ENCODE measurements around the gene C19orf67. TPM values are rescaled to one million over a fixed set of nuclear protein-coding genes. Genes with fewer than 3 reads are reported as not detected.

Gene C19orf67
- total and polyA plus RNA-seq, 7 experiments from 2014 or later = 0.34 to 0.78 (median 0.60) TPM; not detected in 4

DNA sequence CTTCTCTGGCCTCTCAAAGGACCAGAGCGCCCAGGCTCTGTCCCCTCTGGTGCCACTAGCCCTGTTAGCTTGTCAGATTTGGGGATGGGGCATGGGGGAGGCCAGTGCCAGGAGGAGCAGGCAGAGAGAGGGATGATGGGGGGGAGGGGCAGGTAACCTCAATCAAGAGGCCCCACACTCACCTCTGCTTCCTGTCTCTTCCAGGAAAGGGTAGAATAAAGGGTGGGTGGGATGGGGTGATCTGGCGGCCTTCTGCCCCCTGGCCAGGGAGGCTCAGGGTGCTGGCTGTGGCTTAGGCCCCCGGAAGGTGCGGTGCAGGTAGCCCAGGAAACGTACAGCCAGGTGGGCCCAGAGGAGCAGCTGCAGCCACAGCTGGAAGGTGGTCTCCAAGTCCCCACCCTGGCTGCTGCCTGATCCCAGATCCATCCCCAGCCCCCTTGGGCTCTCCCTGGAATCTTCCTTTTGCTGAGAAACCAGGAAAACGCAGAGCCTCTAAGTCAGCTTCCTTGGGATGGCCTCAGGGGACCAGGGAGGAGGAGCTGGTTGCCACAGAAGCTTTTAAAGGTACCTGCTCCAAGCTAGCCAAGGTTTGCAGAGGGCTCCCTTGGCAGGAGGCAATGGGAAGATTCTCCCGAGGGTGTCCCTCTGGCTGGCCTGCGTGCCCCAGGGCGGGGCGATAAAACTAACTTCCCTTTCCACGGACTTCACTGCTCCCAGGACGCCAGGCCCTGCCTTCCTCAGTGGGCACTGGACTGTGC lies 26.6 kb upstream of the C19orf67 start:
- no peaks in the 10 kb centered on the region for H3K9me3 ChIP-seq (ENCODE audit: control insufficient read depth in 2 of 3, low read length in 3 of 3)
- no peaks in the 10 kb centered on the region for H3K27me3 Mint-ChIP-seq
- H3K4me3 Mint-ChIP-seq = peak overlapping the region in 3 of 10 donors; percentile 16 to 47 (median 41)
- CTCF ChIA-PET = interaction anchor here (1.0 kb wide), 1 partner anchor 25 kb away, joined by 3 read pairs; the partner anchor contains the start of gene ASF1B
- H3K27me3 ChIP-seq (ENCODE audit: control insufficient read depth in 2 of 2, insufficient read depth in 2 of 2, low read length in 2 of 2) = no peaks in the 10 kb centered on the region
- peaks cover 0 to 5% (median 0%) of the 10 kb centered on the region in 3 experiments for H3K36me3 ChIP-seq (ENCODE audit: control insufficient read depth in 2 of 3, insufficient read depth in 3 of 3, low read length in 3 of 3)
- ATAC-seq = no peak
- H3K4me1 ChIP-seq (ENCODE audit: control insufficient read depth in 2 of 2, insufficient read depth in 2 of 2, low read length in 2 of 2) = peaks cover 9 to 50% of the 10 kb centered on the region in 2 donors
- peaks cover 0 to 2% (median 0%) of the 10 kb centered on the region in 5 donors for H3K36me3 Mint-ChIP-seq
- H3K4me1 Mint-ChIP-seq = peaks cover 16 to 63% (median 57%) of the 10 kb centered on the region in 7 donors
- POLR2A ChIA-PET = no interaction called here
- H3K4me3 ChIP-seq (ENCODE audit: low read length) = no peak overlapping the region
- peak overlapping the region in 7 of 9 donors; percentile 4 to 52 (median 31) for H3K27ac Mint-ChIP-seq
- intact Hi-C loops (cut with micrococcal nuclease) = no loop called here
- DNase-seq = no peak
- no peaks in the 10 kb centered on the region for H3K9me3 Mint-ChIP-seq
- H3K27ac ChIP-seq (ENCODE audit: low read depth, low read length) = no peak overlapping the region

DNA sequence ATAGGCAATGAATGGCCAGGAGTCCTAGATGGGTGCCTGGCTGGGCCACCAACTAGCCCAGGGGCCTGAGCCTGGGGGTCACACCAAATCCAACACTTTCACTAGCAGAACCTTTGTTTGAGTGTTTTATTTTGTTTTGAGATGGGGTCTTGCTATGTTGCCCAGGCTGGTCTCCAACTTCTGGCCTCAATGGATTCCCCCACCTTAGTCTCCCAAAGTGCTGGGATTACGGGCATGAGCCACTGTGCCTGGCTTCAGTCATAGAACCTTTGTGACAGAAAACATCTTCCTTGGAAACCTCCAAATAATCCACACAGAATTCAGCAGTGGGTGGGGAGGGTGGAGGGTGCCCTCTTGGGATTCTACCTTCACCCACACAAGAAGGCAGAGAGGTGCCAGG lies 25.9 kb upstream of the C19orf67 start:
- POLR2A ChIA-PET = no interaction called here
- peak overlapping the region in 7 of 9 donors; percentile 17 to 76 (median 47) for H3K27ac Mint-ChIP-seq
- H3K27me3 ChIP-seq (ENCODE audit: control insufficient read depth in 2 of 2, insufficient read depth in 2 of 2, low read length in 2 of 2) = no peaks in the 10 kb centered on the region
- H3K36me3 Mint-ChIP-seq = peaks cover 0 to 3% (median 0%) of the 10 kb centered on the region in 5 donors
- peaks cover 3 to 47% of the 10 kb centered on the region in 2 donors for H3K4me1 ChIP-seq (ENCODE audit: control insufficient read depth in 2 of 2, insufficient read depth in 2 of 2, low read length in 2 of 2)
- H3K27me3 Mint-ChIP-seq = no peaks in the 10 kb centered on the region
- no peaks in the 10 kb centered on the region for H3K9me3 Mint-ChIP-seq
- DNase-seq (no peak), ATAC-seq (no peak)
- peaks cover 0 to 11% (median 0%) of the 10 kb centered on the region in 3 experiments for H3K36me3 ChIP-seq (ENCODE audit: control insufficient read depth in 2 of 3, insufficient read depth in 3 of 3, low read length in 3 of 3)
- CTCF ChIA-PET = no interaction called here
- H3K4me3 ChIP-seq (ENCODE audit: low read length) = no peak overlapping the region
- H3K9me3 ChIP-seq (ENCODE audit: control insufficient read depth in 2 of 3, low read length in 3 of 3) = no peaks in the 10 kb centered on the region
- peaks cover 12 to 57% (median 53%) of the 10 kb centered on the region in 7 donors for H3K4me1 Mint-ChIP-seq
- H3K27ac ChIP-seq (ENCODE audit: low read depth, low read length) = no peak overlapping the region
- intact Hi-C loops (cut with micrococcal nuclease) = no loop called here
- H3K4me3 Mint-ChIP-seq = peak overlapping the region in 1 of 10 donors; percentile 41

DNA sequence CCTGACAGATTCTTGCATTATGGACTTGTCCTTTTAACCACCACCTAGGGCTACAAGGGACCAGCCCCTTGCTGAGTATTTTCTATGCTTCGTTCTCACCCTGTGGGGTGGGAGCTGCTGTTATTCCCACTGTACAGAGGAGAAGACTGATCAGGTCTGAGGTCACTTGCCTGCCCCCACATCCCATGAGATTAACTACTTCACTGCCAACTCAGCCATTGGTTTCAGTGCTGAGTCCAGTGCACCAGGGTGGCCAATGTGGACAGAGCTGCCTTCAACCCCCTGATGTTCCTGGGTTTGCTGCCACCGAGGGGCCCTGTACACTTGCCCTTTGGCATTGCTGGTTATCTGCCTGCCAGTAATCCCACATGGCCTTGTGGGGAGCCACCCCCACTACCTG lies 25.1 kb upstream of the C19orf67 start:
- Mint-ChIP-seq H3K27me3 (no peaks in the 10 kb centered on the region), H3K4me3 (no peak overlapping the region), H3K36me3 (peaks cover 0 to 3% (median 0%) of the 10 kb centered on the region in 5 donors), H3K27ac (peak overlapping the region in 8 of 9 donors; percentile 9 to 63 (median 33)), H3K9me3 (no peaks in the 10 kb centered on the region), H3K4me1 (peaks cover 5 to 49% (median 44%) of the 10 kb centered on the region in 7 donors)
- no peak for DNase-seq
- Histone ChIP-seq H3K4me3 (ENCODE audit: low read length) (no peak overlapping the region), H3K9me3 (ENCODE audit: control insufficient read depth in 2 of 3, low read length in 3 of 3) (no peaks in the 10 kb centered on the region), H3K4me1 (ENCODE audit: control insufficient read depth in 2 of 2, insufficient read depth in 2 of 2, low read length in 2 of 2) (peaks cover 0 to 38% of the 10 kb centered on the region in 2 donors), H3K27ac (ENCODE audit: low read depth, low read length) (no peak overlapping the region), H3K36me3 (ENCODE audit: control insufficient read depth in 2 of 3, insufficient read depth in 3 of 3, low read length in 3 of 3) (peaks cover 0 to 19% (median 0%) of the 10 kb centered on the region in 3 experiments), H3K27me3 (ENCODE audit: control insufficient read depth in 2 of 2, insufficient read depth in 2 of 2, low read length in 2 of 2) (no peaks in the 10 kb centered on the region)
- ATAC-seq = no peak
- CTCF ChIA-PET = interaction anchor here (0.7 kb wide), 1 partner anchor 8 kb away, joined by 4 read pairs; no protein-coding TSS in a partner anchor
- POLR2A ChIA-PET = interaction anchor here (0.5 to 0.9 kb wide), 4 partner anchors 14 to 1394 kb away, joined by 3 to 4 read pairs (median 3); no protein-coding TSS in a partner anchor
- intact Hi-C loops (cut with micrococcal nuclease) = no loop called here

- no peaks in the 10 kb centered on the region for H3K27me3 ChIP-seq (ENCODE audit: control insufficient read depth in 2 of 2, insufficient read depth in 2 of 2, low read length in 2 of 2)
- Mint-ChIP-seq H3K27ac (peak overlapping the region in 1 of 9 donors; percentile 43), H3K4me3 (no peak overlapping the region), H3K4me1 (peaks cover 5 to 23% (median 19%) of the 10 kb centered on the region in 7 donors), H3K36me3 (peaks cover 0 to 7% (median 0%) of the 10 kb centered on the region in 5 donors), H3K9me3 (no peaks in the 10 kb centered on the region), H3K27me3 (no peaks in the 10 kb centered on the region)
- no peak overlapping the region for H3K27ac ChIP-seq (ENCODE audit: low read depth, low read length)
- intact Hi-C loops (cut with micrococcal nuclease) = no loop called here
- DNase-seq = no peak
- peaks cover 0 to 35% (median 0%) of the 10 kb centered on the region in 3 experiments for H3K36me3 ChIP-seq (ENCODE audit: control insufficient read depth in 2 of 3, insufficient read depth in 3 of 3, low read length in 3 of 3)
- POLR2A ChIA-PET = no interaction called here
- peaks cover 0 to 14% of the 10 kb centered on the region in 2 donors for H3K4me1 ChIP-seq (ENCODE audit: control insufficient read depth in 2 of 2, insufficient read depth in 2 of 2, low read length in 2 of 2)
- no peaks in the 10 kb centered on the region for H3K9me3 ChIP-seq (ENCODE audit: control insufficient read depth in 2 of 3, low read length in 3 of 3)
- H3K4me3 ChIP-seq (ENCODE audit: low read length) = no peak overlapping the region
- ATAC-seq = no peak
- CTCF ChIA-PET = interaction anchor here (0.5 to 1.6 kb wide), 3 partner anchors 12 to 30 kb away, joined by 3 to 7 read pairs (median 3); partner anchors contain the start of gene ASF1B
These were observed 22.2 kb upstream of the C19orf67 start for GRCh38 chr19:14107581-14108461.

- peaks cover 0 to 15% (median 9%) of the 10 kb centered on the region in 7 donors for H3K4me1 Mint-ChIP-seq
- peaks cover 0 to 5% of the 10 kb centered on the region in 2 donors for H3K4me1 ChIP-seq (ENCODE audit: control insufficient read depth in 2 of 2, insufficient read depth in 2 of 2, low read length in 2 of 2)
- no peak overlapping the region for H3K4me3 ChIP-seq (ENCODE audit: low read length)
- no peaks in the 10 kb centered on the region for H3K9me3 ChIP-seq (ENCODE audit: control insufficient read depth in 2 of 3, low read length in 3 of 3)
- H3K27me3 ChIP-seq (ENCODE audit: control insufficient read depth in 2 of 2, insufficient read depth in 2 of 2, low read length in 2 of 2) = no peaks in the 10 kb centered on the region
- no peaks in the 10 kb centered on the region for H3K9me3 Mint-ChIP-seq
- POLR2A ChIA-PET = no interaction called here
- ATAC-seq (no peak), DNase-seq (no peak)
- intact Hi-C loops (cut with micrococcal nuclease) = no loop called here
- no peak overlapping the region for H3K27ac ChIP-seq (ENCODE audit: low read depth, low read length)
- peaks cover 0 to 44% (median 6%) of the 10 kb centered on the region in 3 experiments for H3K36me3 ChIP-seq (ENCODE audit: control insufficient read depth in 2 of 3, insufficient read depth in 3 of 3, low read length in 3 of 3)
- no peak overlapping the region for H3K4me3 Mint-ChIP-seq
- H3K36me3 Mint-ChIP-seq = peaks cover 0 to 7% (median 0%) of the 10 kb centered on the region in 5 donors
- no peaks in the 10 kb centered on the region for H3K27me3 Mint-ChIP-seq
- no peak overlapping the region for H3K27ac Mint-ChIP-seq
- CTCF ChIA-PET = no interaction called here
These were observed 21.3 kb upstream of the C19orf67 start for GRCh38 chr19:14106840-14107239.

DNA sequence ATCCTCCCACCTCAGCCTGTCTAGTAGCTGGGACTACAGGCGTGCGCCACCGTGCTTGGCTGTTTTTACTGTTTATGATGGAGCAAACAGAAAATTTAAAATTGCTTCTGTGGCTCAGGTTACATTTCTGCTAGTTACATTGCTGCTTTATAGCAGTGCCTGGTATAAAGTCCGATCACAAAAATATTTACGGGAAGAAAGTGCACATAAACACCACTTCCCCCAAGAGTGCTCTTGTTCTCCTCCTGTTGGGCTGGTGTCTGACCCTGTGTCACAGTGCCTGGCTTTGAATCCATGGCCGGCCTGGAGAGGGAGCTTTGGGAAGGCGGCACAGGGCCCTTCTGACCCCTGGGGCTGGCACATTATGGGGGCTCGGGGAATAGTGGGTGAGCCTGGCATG lies 20.1 kb upstream of the C19orf67 start:
- no peaks in the 10 kb centered on the region for H3K9me3 ChIP-seq (ENCODE audit: control insufficient read depth in 2 of 3, low read length in 3 of 3)
- ChIA-PET POLR2A (interaction anchor here (0.6 kb wide), 1 partner anchor 405 kb away, joined by 3 read pairs; no protein-coding TSS in a partner anchor), CTCF (interaction anchor here (1.6 kb wide), 1 partner anchor 8 kb away, joined by 6 read pairs; no protein-coding TSS in a partner anchor)
- no peak for ATAC-seq
- H3K4me1 ChIP-seq (ENCODE audit: control insufficient read depth in 2 of 2, insufficient read depth in 2 of 2, low read length in 2 of 2) = no peaks in the 10 kb centered on the region
- H3K4me3 Mint-ChIP-seq = no peak overlapping the region
- no peak for DNase-seq
- no peak overlapping the region for H3K27ac ChIP-seq (ENCODE audit: low read depth, low read length)
- no peaks in the 10 kb centered on the region for H3K27me3 ChIP-seq (ENCODE audit: control insufficient read depth in 2 of 2, insufficient read depth in 2 of 2, low read length in 2 of 2)
- peaks cover 0 to 3% (median 3%) of the 10 kb centered on the region in 7 donors for H3K4me1 Mint-ChIP-seq
- H3K4me3 ChIP-seq (ENCODE audit: low read length) = no peak overlapping the region
- intact Hi-C loops (cut with micrococcal nuclease) = no loop called here
- H3K36me3 Mint-ChIP-seq = peaks cover 0 to 10% (median 0%) of the 10 kb centered on the region in 5 donors
- H3K36me3 ChIP-seq (ENCODE audit: control insufficient read depth in 2 of 3, insufficient read depth in 3 of 3, low read length in 3 of 3) = peaks cover 0 to 51% (median 12%) of the 10 kb centered on the region in 3 experiments
- no peak overlapping the region for H3K27ac Mint-ChIP-seq
- H3K9me3 Mint-ChIP-seq = no peaks in the 10 kb centered on the region
- no peaks in the 10 kb centered on the region for H3K27me3 Mint-ChIP-seq

Data from naive thymus-derived CD4-positive, alpha-beta T cell (primary cell).